Activated CD4-positive, alpha-beta T cell treated with anti-CD3 and anti-CD28 coated beads for 24 hours (primary cell): ENCODE results near the gene ZP3.
"Not testable (repeated sequence)": the region's sequence is repeated elsewhere in the genome, so short reads cannot be mapped to it uniquely, and the experiment has no call there.

Experiments used
- DNase-seq, 2 donors: peaks; one replicate each; pipeline ENCODE4 v3.0.0-alpha.2; 2020; ENCODE audit warnings: low read depth in 2 of 2

ZP3 gene

DNA sequence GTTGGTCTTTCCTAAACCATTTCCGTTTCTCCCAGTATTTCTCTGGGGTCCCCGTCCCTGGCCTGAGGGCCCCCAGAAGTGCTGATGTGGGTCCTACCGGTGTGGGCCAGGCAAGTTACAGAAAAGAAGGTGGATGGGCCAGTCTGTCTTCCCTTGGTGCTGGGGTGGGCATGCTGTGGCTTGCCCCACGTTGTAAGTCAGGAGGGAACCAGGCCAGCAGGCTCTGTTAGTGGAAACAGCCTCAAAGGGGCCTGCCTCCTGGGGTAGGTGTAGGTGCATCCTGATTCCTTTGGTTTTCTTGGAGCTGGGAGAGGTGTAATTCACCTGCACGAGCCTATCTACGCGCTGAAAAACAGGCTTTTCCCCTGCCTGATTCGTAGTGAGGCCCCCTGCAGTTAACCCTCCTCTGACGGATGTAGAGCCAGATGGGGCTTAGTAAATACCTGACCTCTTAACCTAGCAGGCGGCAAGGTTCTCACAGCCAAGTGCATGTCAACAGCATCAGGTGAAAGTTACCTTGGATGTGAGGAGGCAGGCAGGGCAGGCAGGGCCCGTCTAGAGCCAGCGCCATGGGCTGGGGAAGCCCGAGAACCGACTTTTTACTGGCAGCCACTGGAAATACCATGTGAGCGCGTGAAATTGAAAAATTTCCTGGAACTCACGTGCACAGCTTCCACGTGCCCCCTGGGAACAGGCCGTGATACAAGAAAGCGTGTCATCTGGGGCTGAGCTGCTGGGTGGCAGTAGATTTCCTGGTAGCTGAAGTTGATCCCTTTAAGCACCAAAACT lies 61.3 kb downstream of the ZP3 start:
- DNase-seq, result not testable (repeated sequence)

GRCh38 chr7:76486618-76487017 lies 61.9 kb downstream of the ZP3 start:
- DNase-seq, result peak; percentile 9 to 15

DNA sequence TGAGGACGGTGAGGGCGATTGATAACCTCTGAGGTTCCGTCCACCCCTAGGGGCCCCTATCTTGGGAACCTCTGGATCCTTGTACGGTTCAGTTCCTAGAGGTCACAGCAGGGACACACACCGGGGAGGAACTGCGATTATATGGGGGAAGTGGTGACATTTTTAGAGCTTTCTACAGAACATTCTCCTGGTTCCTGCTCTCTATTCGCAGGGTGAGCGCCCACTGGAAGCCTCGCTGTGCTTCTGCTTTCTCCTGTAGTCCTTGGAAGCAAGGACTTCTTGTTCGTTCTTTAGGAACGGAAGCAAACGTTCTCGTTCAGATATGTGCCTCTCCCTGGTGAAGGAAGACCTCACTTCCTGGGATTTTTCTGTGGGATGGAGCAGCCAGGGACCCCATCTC lies 63.2 kb downstream of the ZP3 start:
- DNase-seq, result not testable (repeated sequence)
